CD4-positive, CD25-positive, alpha-beta regulatory T cell (primary cell): ENCODE results near the gene PIEZO1. TPM values are rescaled to one million over a fixed set of nuclear protein-coding genes. Genes with fewer than 3 reads are reported as not detected.

Source experiments
- ATAC-seq, 2 donors: fragments of 150-1000 bp; cut with Tn5 transposase; one replicate each; pipeline ENCODE4 v1.10.0; 2021; ENCODE audit warnings: low read depth in 2 of 2, moderate number of reproducible peaks in 2 of 2, moderate library complexity in 1 of 2
- DNase-seq, 3 donors: peaks; one replicate each; pipeline versions ENCODE4 v3.0.0 to v3.0.0-alpha.2; 2012 to 2022; ENCODE audit warnings: mixed read lengths in 1 of 3
- H3K27ac ChIP-seq: one replicate; pipeline ENCODE4 v1.7.0; 2013; ENCODE audit warnings: mild to moderate bottlenecking, low read length; ENCODE audit not compliant: insufficient read depth, poor library complexity, severe bottlenecking
- H3K27me3 ChIP-seq: one replicate; pipeline ENCODE4 v1.7.0; 2013; ENCODE audit warnings: low read length; ENCODE audit not compliant: control insufficient read depth, insufficient read depth
- H3K36me3 ChIP-seq: one replicate; pipeline ENCODE4 v1.7.0; 2013; ENCODE audit warnings: mild to moderate bottlenecking, low read length, moderate library complexity; ENCODE audit not compliant: control insufficient read depth, insufficient read depth
- H3K4me1 ChIP-seq: 2 replicates; pipeline ENCODE4 v1.7.0; 2013; ENCODE audit warnings: mild to moderate bottlenecking, low read length; ENCODE audit not compliant: insufficient read depth, control insufficient read depth, poor library complexity, severe bottlenecking
- H3K4me3 ChIP-seq: one replicate; pipeline ENCODE4 v1.7.0; 2013; ENCODE audit warnings: low read depth, mild to moderate bottlenecking, low read length, moderate library complexity
- H3K9me3 ChIP-seq, 2 experiments: 1 replicate in 1 of 2; 2 replicates in 1 of 2; pipeline ENCODE4 v1.7.0; 2013; ENCODE audit warnings: low read length in 2 of 2, mild to moderate bottlenecking in 1 of 2, moderate library complexity in 1 of 2; ENCODE audit not compliant: control insufficient read depth in 2 of 2
- H3K27ac Mint-ChIP-seq, 3 donors: one replicate each; pipeline ENCODE4 v1.8.0; 2020 to 2022; ENCODE audit warnings: mild to moderate bottlenecking in 3 of 3, mixed read lengths in 3 of 3, moderate library complexity in 2 of 3
- H3K27me3 Mint-ChIP-seq: one replicate; pipeline ENCODE4 v1.8.0; 2022; ENCODE audit warnings: mild to moderate bottlenecking, mixed read lengths
- H3K36me3 Mint-ChIP-seq: one replicate; pipeline ENCODE4 v1.8.0; 2020; ENCODE audit warnings: mixed read lengths
- H3K4me1 Mint-ChIP-seq, 4 donors: one replicate each; pipeline ENCODE4 v1.8.0; 2020 to 2022; ENCODE audit warnings: mixed read lengths in 4 of 4, mild to moderate bottlenecking in 1 of 4
- H3K4me3 Mint-ChIP-seq, 4 donors: one replicate each; pipeline ENCODE4 v1.8.0; 2020 to 2022; ENCODE audit warnings: mild to moderate bottlenecking in 4 of 4, mixed read lengths in 4 of 4, moderate library complexity in 3 of 4
- H3K9me3 Mint-ChIP-seq, 7 donors: one replicate each; pipeline ENCODE4 v1.8.0; 2020 to 2022; ENCODE audit warnings: mixed read lengths in 7 of 7, mild to moderate bottlenecking in 3 of 7, moderate library complexity in 2 of 7
- polyA plus RNA-seq, 4 donors: library from polyadenylated mRNA; unstranded; fragments of 300-500 nt; fragmentation: Illumina TruSeq; gene quantifications; one replicate each; pipeline ENCODE4 v1.2.3, GENCODE V29; 2021
- total RNA-seq: library from RNA; stranded (reverse); gene quantifications from one replicate; pipeline ENCODE4 v1.2.3, GENCODE V29; 2022

The PIEZO1 gene
- total and polyA plus RNA-seq, 5 donors from 2014 or later: 18.1 to 337 (median 20.2) TPM

DNA sequence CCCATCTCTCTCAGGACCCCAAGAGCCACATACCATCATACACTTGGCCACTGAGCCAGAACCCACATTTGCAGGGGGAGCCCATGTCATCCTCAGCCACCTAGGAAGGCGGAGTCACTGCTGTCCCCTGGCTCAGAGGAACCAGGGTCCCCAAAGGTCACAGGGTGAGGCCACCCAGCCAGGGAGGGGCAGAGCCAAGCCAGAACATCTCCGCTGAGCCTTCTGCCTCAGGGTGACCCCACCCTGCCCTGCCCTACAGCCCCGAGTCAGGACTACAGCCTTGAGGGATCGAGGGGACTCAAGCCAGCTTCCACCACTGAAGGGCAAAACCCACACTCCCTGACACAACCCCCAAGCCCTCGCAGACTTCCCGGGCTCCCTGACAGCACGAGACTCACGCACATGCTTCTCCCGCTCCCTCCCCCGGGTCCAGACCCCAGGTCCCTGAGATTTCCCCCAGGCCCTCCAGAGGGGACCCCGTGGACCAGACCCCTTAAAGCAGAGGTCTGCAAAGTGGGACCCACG, 17.4 kb downstream of the PIEZO1 start:
- peaks cover 0 to 45% (median 19%) of the 10 kb centered on the region in 4 donors for H3K4me1 Mint-ChIP-seq
- peaks cover 36% of the 10 kb centered on the region for H3K4me1 ChIP-seq

DNA sequence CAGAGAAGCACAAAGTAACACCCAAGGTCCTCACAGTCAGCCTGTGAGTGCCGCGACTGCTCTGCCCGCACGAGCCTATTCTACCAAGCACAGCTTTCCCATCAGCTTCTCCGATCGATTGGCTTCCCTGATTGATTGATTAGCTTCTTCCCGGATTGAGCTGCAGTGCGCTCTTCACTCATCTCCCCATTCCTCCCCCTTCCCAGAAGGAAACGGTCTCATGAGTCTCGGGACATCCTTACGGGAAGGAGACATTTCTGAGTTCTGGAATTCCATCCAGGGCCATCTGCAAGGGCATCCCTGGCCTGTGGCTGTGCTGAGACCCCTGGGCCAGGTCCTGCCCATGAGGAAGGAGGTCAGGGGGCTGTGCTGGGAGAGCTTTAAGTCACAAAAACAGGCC, 18.0 kb downstream of the PIEZO1 start:
- Mint-ChIP-seq H3K36me3 (peaks cover 3% of the 10 kb centered on the region), H3K27me3 (no peaks in the 10 kb centered on the region), H3K27ac (peak overlapping the region; percentile 69 to 90 (median 84)), H3K4me3 (no peak overlapping the region), H3K9me3 (no peaks in the 10 kb centered on the region), H3K4me1 (peaks cover 0 to 41% (median 19%) of the 10 kb centered on the region in 4 donors)
- Histone ChIP-seq H3K27me3 (no peaks in the 10 kb centered on the region), H3K9me3 (no peaks in the 10 kb centered on the region), H3K4me1 (peaks cover 36% of the 10 kb centered on the region), H3K36me3 (peaks cover 11% of the 10 kb centered on the region), H3K27ac (no peak overlapping the region), H3K4me3 (no peak overlapping the region)
- no peak for DNase-seq
- ATAC-seq: no peak

More for the DNA sequence above, 17.4 kb downstream of the PIEZO1 start:
- Mint-ChIP-seq H3K27me3 (no peaks in the 10 kb centered on the region), H3K4me3 (no peak overlapping the region), H3K36me3 (peaks cover 3% of the 10 kb centered on the region), H3K9me3 (no peaks in the 10 kb centered on the region), H3K27ac (peak overlapping the region; percentile 69 to 90 (median 84))
- Histone ChIP-seq H3K9me3 (no peaks in the 10 kb centered on the region), H3K4me3 (no peak overlapping the region), H3K36me3 (peaks cover 9% of the 10 kb centered on the region), H3K27me3 (no peaks in the 10 kb centered on the region), H3K27ac (no peak overlapping the region)
- no peak for DNase-seq
- ATAC-seq: no peak

DNA sequence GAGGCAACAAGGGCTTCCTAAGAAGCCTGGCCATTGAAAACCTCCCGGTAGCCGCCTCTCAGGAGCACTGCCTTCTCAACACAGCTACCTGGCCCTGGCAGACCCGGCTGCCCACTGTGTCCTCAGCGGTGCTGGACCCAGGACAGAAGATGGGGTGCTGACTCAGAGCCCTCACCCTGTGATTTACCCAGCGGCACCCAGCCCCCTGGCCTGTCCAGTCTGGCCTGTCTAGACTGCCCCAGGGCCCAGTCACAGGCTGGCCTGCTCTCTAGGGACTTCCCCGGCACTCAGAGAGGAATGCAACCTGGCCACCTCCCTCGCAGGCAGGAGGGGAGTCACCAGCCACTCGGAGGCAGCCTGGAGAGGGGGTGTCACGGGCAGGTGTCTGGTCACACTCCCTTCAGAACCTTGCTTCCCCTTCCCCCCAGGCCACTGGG, 20.1 kb downstream of the PIEZO1 start:
- Histone ChIP-seq H3K36me3 (peaks cover 11% of the 10 kb centered on the region), H3K4me1 (peaks cover 39% of the 10 kb centered on the region), H3K27me3 (no peaks in the 10 kb centered on the region), H3K9me3 (no peaks in the 10 kb centered on the region), H3K27ac (no peak overlapping the region), H3K4me3 (no peak overlapping the region)
- no peaks in the 10 kb centered on the region for H3K9me3 Mint-ChIP-seq
- no peaks in the 10 kb centered on the region for H3K27me3 Mint-ChIP-seq
- H3K4me3 Mint-ChIP-seq: no peak overlapping the region
- DNase-seq (no peak), ATAC-seq (no peak)
- H3K36me3 Mint-ChIP-seq: peaks cover 3% of the 10 kb centered on the region
- peaks cover 0 to 37% (median 15%) of the 10 kb centered on the region in 4 donors for H3K4me1 Mint-ChIP-seq
- no peak overlapping the region for H3K27ac Mint-ChIP-seq

DNA sequence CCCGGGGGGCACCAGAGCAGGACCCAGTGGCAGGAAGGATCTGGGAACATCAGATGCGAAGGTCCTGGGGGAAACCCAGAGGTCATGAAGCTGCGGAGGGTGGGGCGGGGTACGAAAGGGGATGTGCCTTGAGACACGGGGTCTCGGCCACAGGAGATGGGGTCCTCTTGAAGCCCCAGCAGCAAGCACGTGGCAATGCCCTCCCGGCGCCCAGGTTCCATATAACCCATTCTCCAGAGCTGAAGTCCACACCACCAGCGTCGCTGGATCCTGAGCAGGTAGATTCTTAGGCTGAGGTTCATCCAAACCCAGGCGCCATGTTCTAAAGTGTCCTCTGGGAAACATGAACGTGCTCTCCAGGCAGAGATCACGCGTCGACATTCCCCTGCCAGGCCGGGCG, 20.9 kb downstream of the PIEZO1 start:
- H3K27ac ChIP-seq: no peak overlapping the region
- Mint-ChIP-seq H3K36me3 (peaks cover 3% of the 10 kb centered on the region), H3K27ac (peak overlapping the region in 1 of 3 donors; percentile 69), H3K27me3 (no peaks in the 10 kb centered on the region), H3K9me3 (no peaks in the 10 kb centered on the region), H3K4me1 (peaks cover 0 to 36% (median 16%) of the 10 kb centered on the region in 4 donors), H3K4me3 (no peak overlapping the region)
- H3K9me3 ChIP-seq: no peaks in the 10 kb centered on the region
- DNase-seq (no peak), ATAC-seq (no peak)
- peaks cover 42% of the 10 kb centered on the region for H3K4me1 ChIP-seq
- no peaks in the 10 kb centered on the region for H3K27me3 ChIP-seq
- peaks cover 11% of the 10 kb centered on the region for H3K36me3 ChIP-seq
- H3K4me3 ChIP-seq: no peak overlapping the region

DNA sequence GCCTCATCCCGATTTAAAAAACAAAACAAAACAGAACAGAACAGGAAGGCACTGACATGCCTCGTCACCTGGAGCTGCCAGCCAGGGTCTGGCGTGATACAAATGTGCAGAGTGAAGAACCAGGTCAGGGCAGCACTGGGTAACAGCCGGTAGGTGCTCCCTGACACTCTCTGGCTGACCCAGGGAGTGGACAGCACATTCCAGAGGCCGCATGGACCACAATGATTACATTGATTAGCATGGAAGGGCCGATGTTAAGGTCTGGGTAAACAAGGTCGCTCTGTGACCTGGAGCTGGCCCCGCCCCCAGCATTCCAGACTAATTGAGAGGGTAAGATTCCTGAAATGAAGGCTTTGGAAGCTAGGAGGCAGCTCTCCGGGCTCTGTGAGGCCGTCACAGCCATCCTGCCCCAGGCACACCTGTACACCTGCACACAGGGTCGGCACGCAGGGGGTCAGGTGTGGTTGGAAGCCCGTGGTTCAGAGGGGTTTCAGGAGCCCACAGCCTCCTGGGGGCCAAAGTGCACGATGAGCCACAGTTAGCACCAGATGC, 21.4 kb downstream of the PIEZO1 start:
- Histone ChIP-seq H3K36me3 (peaks cover 11% of the 10 kb centered on the region), H3K4me1 (peaks cover 47% of the 10 kb centered on the region), H3K27ac (no peak overlapping the region), H3K9me3 (no peaks in the 10 kb centered on the region), H3K4me3 (no peak overlapping the region), H3K27me3 (no peaks in the 10 kb centered on the region)
- DNase-seq (no peak), ATAC-seq (no peak)
- H3K27ac Mint-ChIP-seq: peak overlapping the region in 2 of 3 donors; percentile 36 to 69
- H3K36me3 Mint-ChIP-seq: peaks cover 3% of the 10 kb centered on the region
- no peak overlapping the region for H3K4me3 Mint-ChIP-seq
- peaks cover 0 to 39% (median 19%) of the 10 kb centered on the region in 4 donors for H3K4me1 Mint-ChIP-seq
- no peaks in the 10 kb centered on the region for H3K27me3 Mint-ChIP-seq
- no peaks in the 10 kb centered on the region for H3K9me3 Mint-ChIP-seq

DNA sequence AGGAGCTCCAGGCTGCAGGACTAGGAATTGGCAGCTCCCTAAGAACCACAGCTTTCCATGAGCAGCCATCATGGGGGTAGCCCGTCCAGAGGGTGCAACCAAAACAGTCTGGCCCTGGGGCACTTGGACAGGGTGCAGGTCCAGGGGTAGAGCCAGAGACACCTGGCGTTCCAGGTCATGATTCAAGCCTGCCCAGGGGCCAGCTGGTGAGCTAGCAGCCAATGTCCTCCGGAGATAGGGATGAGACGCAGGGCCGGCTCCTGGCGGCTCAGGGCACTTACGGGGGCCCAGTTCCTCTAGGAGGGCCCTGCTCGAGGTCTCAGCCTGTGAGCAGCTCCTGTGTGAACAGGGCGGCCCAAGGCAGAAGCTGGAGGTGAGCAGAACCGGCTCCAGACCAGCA, 22.1 kb downstream of the PIEZO1 start:
- H3K36me3 ChIP-seq: peaks cover 11% of the 10 kb centered on the region
- Mint-ChIP-seq H3K36me3 (peaks cover 3% of the 10 kb centered on the region), H3K27ac (no peak overlapping the region), H3K4me3 (no peak overlapping the region), H3K27me3 (no peaks in the 10 kb centered on the region), H3K4me1 (peaks cover 0 to 46% (median 21%) of the 10 kb centered on the region in 4 donors), H3K9me3 (no peaks in the 10 kb centered on the region)
- ATAC-seq: no peak
- DNase-seq: no peak
- H3K4me1 ChIP-seq: peaks cover 49% of the 10 kb centered on the region
- no peak overlapping the region for H3K27ac ChIP-seq
- no peaks in the 10 kb centered on the region for H3K9me3 ChIP-seq
- H3K4me3 ChIP-seq: no peak overlapping the region
- no peaks in the 10 kb centered on the region for H3K27me3 ChIP-seq

DNA sequence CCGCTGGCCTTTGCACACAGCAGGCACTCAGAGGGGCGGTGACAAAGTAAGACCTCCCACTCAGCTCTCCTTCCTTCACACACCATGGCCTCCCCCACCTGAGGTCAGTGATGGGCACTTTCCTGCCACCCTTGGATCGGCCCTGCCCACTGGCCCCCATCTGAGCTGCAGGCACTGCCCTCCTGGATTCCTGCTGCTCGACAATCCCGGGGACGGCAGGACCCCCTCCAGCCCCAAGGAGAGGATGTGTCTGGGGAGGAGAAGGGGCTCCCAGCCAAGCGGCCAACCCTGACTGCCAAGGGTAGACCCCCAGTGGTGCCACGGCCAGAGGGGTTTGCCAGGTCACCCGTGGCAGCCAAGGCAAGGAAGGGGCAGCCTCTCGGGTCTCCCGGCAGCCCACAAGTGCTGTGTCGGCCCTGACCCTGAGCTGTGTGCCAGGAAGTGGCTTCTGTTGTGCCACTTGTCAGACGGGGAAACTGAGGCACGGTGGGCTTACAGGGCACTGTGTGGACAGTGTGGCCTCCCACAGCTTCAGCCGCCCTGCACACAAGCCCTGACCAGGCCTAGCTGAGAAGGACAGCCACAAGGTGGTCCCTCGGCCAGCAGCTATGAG, 22.7 kb downstream of the PIEZO1 start:
- H3K27ac ChIP-seq: no peak overlapping the region
- no peak overlapping the region for H3K27ac Mint-ChIP-seq
- no peak for ATAC-seq
- H3K4me3 ChIP-seq: no peak overlapping the region
- H3K9me3 Mint-ChIP-seq: no peaks in the 10 kb centered on the region
- no peaks in the 10 kb centered on the region for H3K27me3 ChIP-seq
- peaks cover 3% of the 10 kb centered on the region for H3K36me3 Mint-ChIP-seq
- no peaks in the 10 kb centered on the region for H3K27me3 Mint-ChIP-seq
- DNase-seq: no peak
- peaks cover 11% of the 10 kb centered on the region for H3K36me3 ChIP-seq
- H3K4me1 Mint-ChIP-seq: peaks cover 0 to 46% (median 21%) of the 10 kb centered on the region in 4 donors
- no peaks in the 10 kb centered on the region for H3K9me3 ChIP-seq
- H3K4me1 ChIP-seq: peaks cover 48% of the 10 kb centered on the region
- no peak overlapping the region for H3K4me3 Mint-ChIP-seq

DNA sequence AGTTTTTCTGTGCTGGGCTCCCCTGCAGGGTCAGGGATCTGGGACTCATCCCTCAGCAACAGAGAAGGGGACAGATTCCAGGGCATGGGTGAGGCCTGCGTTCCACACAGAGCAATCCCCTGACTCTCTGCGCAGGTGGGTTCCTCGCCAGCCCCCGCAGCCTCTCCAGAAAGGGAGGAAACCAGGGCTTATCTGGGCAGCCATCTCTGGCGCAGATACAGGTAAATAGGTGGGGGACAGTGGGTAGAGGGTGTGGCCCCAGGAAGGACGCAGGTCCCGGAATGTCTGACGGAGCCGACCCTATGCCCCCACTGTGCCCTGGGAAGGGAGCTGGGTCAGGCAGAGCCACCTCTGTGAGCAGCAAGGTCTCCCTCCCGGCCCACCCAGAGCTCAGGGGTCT, 23.2 kb downstream of the PIEZO1 start:
- no peak overlapping the region for H3K27ac ChIP-seq
- H3K27ac Mint-ChIP-seq: no peak overlapping the region
- H3K27me3 ChIP-seq: no peaks in the 10 kb centered on the region
- H3K4me1 Mint-ChIP-seq: peaks cover 0 to 44% (median 17%) of the 10 kb centered on the region in 4 donors
- no peak overlapping the region for H3K4me3 Mint-ChIP-seq
- DNase-seq (no peak), ATAC-seq (no peak)
- no peaks in the 10 kb centered on the region for H3K27me3 Mint-ChIP-seq
- peaks cover 43% of the 10 kb centered on the region for H3K4me1 ChIP-seq
- no peaks in the 10 kb centered on the region for H3K9me3 Mint-ChIP-seq
- H3K4me3 ChIP-seq: no peak overlapping the region
- H3K36me3 ChIP-seq: peaks cover 11% of the 10 kb centered on the region
- no peaks in the 10 kb centered on the region for H3K9me3 ChIP-seq
- peaks cover 3% of the 10 kb centered on the region for H3K36me3 Mint-ChIP-seq
